HepG2 (cell line): ENCODE results near the gene TROAP. TPM values are rescaled to one million over a fixed set of nuclear protein-coding genes. Genes with fewer than 3 reads are reported as not detected.

Source experiments
- BCL6 ChIP-seq: IDR thresholded peaks from 2 replicates; pipeline ENCODE4 v1.6.1; 2016; ENCODE audit warnings: missing genetic modification reagents, missing compliant biosample characterization
- ETV5 ChIP-seq: IDR thresholded peaks from 2 replicates; pipeline ENCODE4 v1.6.1; 2018; ENCODE audit warnings: missing biosample characterization, missing genetic modification reagents, inconsistent platforms, borderline replicate concordance
- HINFP ChIP-seq: sonication (generic); formaldehyde crosslinking; IDR thresholded peaks from 2 replicates; pipeline ENCODE4 v1.4.0; 2020; ENCODE audit warnings: low read depth, mild to moderate bottlenecking, missing genetic modification reagents
- KLF13 ChIP-seq: sonication (generic); formaldehyde crosslinking; IDR thresholded peaks from 2 replicates; pipeline ENCODE4 v1.4.0; 2020; ENCODE audit warnings: mild to moderate bottlenecking, missing genetic modification reagents
- LRRFIP1 ChIP-seq: sonication (generic); formaldehyde crosslinking; conservative IDR thresholded peaks from 2 replicates; pipeline ENCODE4 v1.4.0; 2020; ENCODE audit warnings: missing genetic modification reagents
- MATR3 ChIP-seq: sonication (generic); formaldehyde crosslinking; IDR thresholded peaks from 2 replicates; pipeline ENCODE4 v1.4.0; 2020; ENCODE audit warnings: missing genetic modification reagents
- MIER3 ChIP-seq: IDR thresholded peaks from 2 replicates; pipeline ENCODE4 v1.6.1; 2016; ENCODE audit warnings: missing compliant biosample characterization, borderline replicate concordance
- MLLT10 ChIP-seq: sonication (generic); formaldehyde crosslinking; IDR thresholded peaks from 2 replicates; pipeline ENCODE4 v1.4.0; 2020; ENCODE audit warnings: missing genetic modification reagents
- PHF21A ChIP-seq: sonication (generic); formaldehyde crosslinking; IDR thresholded peaks from 2 replicates; pipeline ENCODE4 v1.5.0; 2020; ENCODE audit warnings: mild to moderate bottlenecking, missing genetic modification reagents
- POLR2AphosphoS2 ChIP-seq: IDR thresholded peaks from 2 replicates; pipeline ENCODE4 v1.6.1; 2011; ENCODE audit warnings: low read depth, low read length, improper control_type of control experiment
- PRDM4 ChIP-seq: sonication (generic); formaldehyde crosslinking; IDR thresholded peaks from 2 replicates; pipeline ENCODE4 v1.9.0; 2021; ENCODE audit warnings: missing genetic modification reagents, borderline replicate concordance
- SAP130 ChIP-seq: IDR thresholded peaks from 2 replicates; pipeline ENCODE4 v1.6.1; 2016; ENCODE audit warnings: low read depth
- SMC3 ChIP-seq: IDR thresholded peaks from 2 replicates; pipeline ENCODE4 v1.6.1; 2011; ENCODE audit warnings: low read length, improper control_type of control experiment
- UBTF ChIP-seq: sonication (generic); formaldehyde crosslinking; IDR thresholded peaks from 2 replicates; pipeline ENCODE4 v1.4.0; 2020; ENCODE audit warnings: mild to moderate bottlenecking, missing genetic modification reagents
- YEATS4 ChIP-seq: sonication (generic); formaldehyde crosslinking; IDR thresholded peaks from 2 replicates; pipeline ENCODE4 v1.4.0; 2020; ENCODE audit warnings: missing genetic modification reagents, borderline replicate concordance
- ZBTB42 ChIP-seq: sonication (generic); formaldehyde crosslinking; IDR thresholded peaks from 2 replicates; pipeline ENCODE4 v1.5.0; 2020; ENCODE audit warnings: mild to moderate bottlenecking, missing genetic modification reagents
- ZFP36L1 ChIP-seq: sonication (generic); formaldehyde crosslinking; IDR thresholded peaks from 2 replicates; pipeline ENCODE4 v1.8.0; 2022; ENCODE audit warnings: mild to moderate bottlenecking, missing genetic modification reagents, moderate library complexity
- ZNF3 ChIP-seq: IDR thresholded peaks from 2 replicates; pipeline ENCODE4 v1.7.0; 2017; ENCODE audit warnings: inconsistent platforms
- ZNF550 ChIP-seq: sonication (generic); formaldehyde crosslinking; IDR thresholded peaks from 2 replicates; pipeline ENCODE4 v1.4.0; 2020; ENCODE audit warnings: mild to moderate bottlenecking, missing genetic modification reagents, borderline replicate concordance
- ZNF644 ChIP-seq: IDR thresholded peaks from 2 replicates; pipeline ENCODE4 v1.6.1; 2016; ENCODE audit warnings: low read depth
- ZNF878 ChIP-seq: sonication (generic); formaldehyde crosslinking; IDR thresholded peaks from 2 replicates; pipeline ENCODE4 v1.8.1; 2023; ENCODE audit warnings: mild to moderate bottlenecking, missing genetic modification reagents, moderate library complexity
- ZZZ3 ChIP-seq: sonication (generic); formaldehyde crosslinking; IDR thresholded peaks from 2 replicates; pipeline ENCODE4 v1.4.0; 2020; ENCODE audit warnings: missing genetic modification reagents, mild to moderate bottlenecking, borderline replicate concordance
- polyA plus RNA-seq, 8 experiments: library from polyadenylated mRNA; depleted of rRNA in 3 of 8; stranded (reverse) in 7 of 8; unstranded in 1 of 8; fragments of >200 nt; fragmentation: Illumina TruSeq in 4 of 8; extraction: Trizol in 4 of 8; gene quantifications; 2 replicates each; pipeline versions ENCODE4 v1.2.1 to v1.2.3, GENCODE V29; 2011 to 2016; ENCODE audit warnings: low read depth in 4 of 8, missing spikeins in 1 of 8, mixed read lengths in 1 of 8; ENCODE audit not compliant: insufficient read depth in 1 of 8
- total RNA-seq, 5 experiments: library from RNA; depleted of rRNA; stranded (reverse); fragments of >200 nt; fragmentation: Illumina TruSeq; extraction: Trizol; gene quantifications; 2 replicates each; pipeline ENCODE4 v1.2.3, GENCODE V29; 2016; ENCODE audit warnings: low read depth in 1 of 5

The TROAP gene
- total and polyA plus RNA-seq, 2 of the 13 experiments (the other 11 are each of a cell fraction or from before 2014, with no cell fraction given) = 22.5 to 30.9 TPM

- TF ChIP-seq LRRFIP1 (no peak), UBTF (CRISPR knock-in tag) (peak; percentile 83), PHF21A (peak; percentile 63; the same call in 1 of the 2 replicates), HINFP (CRISPR knock-in tag) (peak; percentile 16; the same call in 1 of the 2 replicates), ZFP36L1 (CRISPR knock-in tag) (peak; percentile 69; the same call in 1 of the 2 replicates), ZBTB42 (CRISPR knock-in tag) (0 out of 2 replicates have a peak, but pooled peaks have one; percentile 13), ZZZ3 (CRISPR knock-in tag) (no peak; the same call in 1 of the 2 replicates), MLLT10 (CRISPR knock-in tag) (no peak), ETV5 (CRISPR knock-in tag) (peak; percentile 35), KLF13 (CRISPR knock-in tag) (peak; percentile 59; the same call in 1 of the 2 replicates), ZNF550 (no peak), ZNF3 (no peak), POLR2AphosphoS2 (no peak), PRDM4 (CRISPR knock-in tag) (no peak), ZNF878 (CRISPR knock-in tag) (peak; percentile 82; the same call in 1 of the 2 replicates), MIER3 (CRISPR knock-in tag) (no peak), SMC3 (no peak), MATR3 (no peak), BCL6 (CRISPR knock-in tag) (no peak), YEATS4 (peak; percentile 70; the same call in 1 of the 2 replicates), SAP130 (peak; percentile 27), ZNF644 (CRISPR knock-in tag) (no peak)
Observed at GRCh38 chr12:49366652-49367380, 43.8 kb downstream of the TROAP start (continued).
